ENCODE data around the gene HDGFL2. TPM values are rescaled to one million over a fixed set of nuclear protein-coding genes. Genes with fewer than 3 reads are reported as not detected.

HDGFL2 gene
- total and polyA plus RNA-seq, 12 donors = 22.0 to 74.7 (median 35.7) TPM

GRCh38 chr19:4467835-4468234 is 4.3 kb upstream of the HDGFL2 start:
- WGBS, 4 donors = 85 to 98% (median 87%) methylated on average over 3 of the region's 3 CpGs
- H3K9me3 ChIP-seq (replicated peaks in 1 of 3) = no peaks in the 10 kb centered on the region
- TF ChIP-seq POLR2A (IDR thresholded peaks at IDR 0.05) (no peak), CTCF (IDR thresholded peaks at IDR 0.05) (no peak)
- no peaks in the 10 kb centered on the region for H3K36me3 ChIP-seq (replicated peaks in 1 of 2)
- no peak for DNase-seq
- peaks cover 3 to 5% of the 10 kb centered on the region in 2 donors for H3K4me1 ChIP-seq (replicated peaks in 1 of 2)
- H3K27ac ChIP-seq = no peak overlapping the region
- H3K4me3 ChIP-seq = no peak overlapping the region
- intact Hi-C loops (cut with DNase I) = no loop called here
- H3K27me3 ChIP-seq = no peaks in the 10 kb centered on the region

GRCh38 chr19:4471403-4472173 is 509 bp upstream of the HDGFL2 start:
- H3K4me3 ChIP-seq = peak overlapping the region in 2 of 4 donors; percentile 23 to 57
- intact Hi-C loops (cut with DNase I) = no loop called here
- TF ChIP-seq CTCF (IDR thresholded peaks at IDR 0.05) (no peak), POLR2A (IDR thresholded peaks at IDR 0.05) (peak; percentile 12 to 86)
- peaks cover 0 to 9% of the 10 kb centered on the region in 2 donors for H3K36me3 ChIP-seq (replicated peaks in 1 of 2)
- H3K9me3 ChIP-seq (replicated peaks in 1 of 3) = no peaks in the 10 kb centered on the region
- peak; percentile 98 to 100 (median 99) for DNase-seq
- peak overlapping the region; percentile 27 to 81 (median 73) for H3K27ac ChIP-seq
- H3K4me1 ChIP-seq (replicated peaks in 1 of 2) = peaks cover 16 to 20% of the 10 kb centered on the region in 2 donors
- H3K27me3 ChIP-seq = no peaks in the 10 kb centered on the region
- 1% methylated on average over 28 to 33 of the region's 33 CpGs for WGBS, 4 donors

- Histone ChIP-seq H3K9me3 (replicated peaks in 1 of 3) (no peaks in the 10 kb centered on the region), H3K27me3 (no peaks in the 10 kb centered on the region), H3K4me1 (replicated peaks in 1 of 2) (peaks cover 16 to 20% of the 10 kb centered on the region in 2 donors), H3K36me3 (replicated peaks in 1 of 2) (peaks cover 0 to 22% of the 10 kb centered on the region in 2 donors), H3K4me3 (peak overlapping the region; percentile 37 to 71 (median 64)), H3K27ac (peak overlapping the region in 1 of 5 donors; percentile 33)
- peak in 1 of 7 donors; percentile 28 for DNase-seq
- no peak for TF ChIP-seq POLR2A (IDR thresholded peaks at IDR 0.05)
- TF ChIP-seq CTCF (IDR thresholded peaks at IDR 0.05) = no peak
- intact Hi-C loops (cut with DNase I) = no loop called here
- WGBS, 4 donors = 11 to 24% (median 18%) methylated on average over 19 to 25 of the region's 25 CpGs
Observed at GRCh38 chr19:4473011-4473762, 1.1 kb downstream of the HDGFL2 start.

- peaks cover 16 to 20% of the 10 kb centered on the region in 2 donors for H3K4me1 ChIP-seq (replicated peaks in 1 of 2)
- peak overlapping the region in 1 of 4 donors; percentile 57 for H3K4me3 ChIP-seq
- WGBS, 4 donors = 29 to 58% (median 35%) methylated on average over 10 to 23 of the region's 23 CpGs
- no peaks in the 10 kb centered on the region for H3K27me3 ChIP-seq
- H3K9me3 ChIP-seq (replicated peaks in 1 of 3) = no peaks in the 10 kb centered on the region
- peaks cover 0 to 30% of the 10 kb centered on the region in 2 donors for H3K36me3 ChIP-seq (replicated peaks in 1 of 2)
- H3K27ac ChIP-seq = no peak overlapping the region
- no peak for TF ChIP-seq POLR2A (IDR thresholded peaks at IDR 0.05)
- TF ChIP-seq CTCF (IDR thresholded peaks at IDR 0.05) = no peak
- intact Hi-C loops (cut with DNase I) = no loop called here
- DNase-seq = no peak
Observed at GRCh38 chr19:4473763-4474513, 1.8 kb downstream of the HDGFL2 start.

Measured in adrenal gland (tissue), 12 donors.